Neural progenitor cell (in vitro differentiated cells): ENCODE measurements around the gene LSM10. TPM values are rescaled to one million over a fixed set of nuclear protein-coding genes. Genes with fewer than 3 reads are reported as not detected.

Experiments used
- DNase-seq: peaks from one replicate; pipeline ENCODE4 v3.0.0-alpha.2; 2016; ENCODE audit warnings: low spot score
- H2AFZ ChIP-seq: fragments of 200-600 bp; sonication (generic); replicated peaks from 2 replicates; pipeline ENCODE4 v1.6.1; 2016; ENCODE audit warnings: antibody characterized with exemption
- H3F3A ChIP-seq: fragments of 200-600 bp; sonication (generic); 2 replicates; pipeline ENCODE4 v1.6.1; 2016; ENCODE audit warnings: antibody characterized with exemption, low read depth
- H3K27ac ChIP-seq: fragments of 200-600 bp; sonication (generic); 2 replicates; pipeline ENCODE4 v1.5.1; 2016; ENCODE audit warnings: mild to moderate bottlenecking
- H3K27me3 ChIP-seq: fragments of 200-600 bp; sonication (generic); 2 replicates; pipeline ENCODE4 v1.6.1; 2016; ENCODE audit warnings: mild to moderate bottlenecking, moderate library complexity
- H3K36me3 ChIP-seq: fragments of 200-600 bp; sonication (generic); 2 replicates; pipeline ENCODE4 v1.5.1; 2016
- H3K4me1 ChIP-seq: fragments of 200-600 bp; sonication (generic); 2 replicates; pipeline ENCODE4 v1.6.1; 2016; ENCODE audit warnings: mixed run types
- H3K4me2 ChIP-seq: fragments of 200-600 bp; sonication (generic); 2 replicates; pipeline ENCODE4 v1.6.1; 2016
- H3K4me3 ChIP-seq: fragments of 200-600 bp; sonication (generic); 2 replicates; pipeline ENCODE4 v1.5.1; 2016
- H3K79me2 ChIP-seq: fragments of 200-600 bp; sonication (generic); 2 replicates; pipeline ENCODE4 v1.6.1; 2016; ENCODE audit warnings: low read depth
- H3K9ac ChIP-seq: fragments of 200-600 bp; sonication (generic); 2 replicates; pipeline ENCODE4 v1.6.1; 2016
- H3K9me3 ChIP-seq: fragments of 200-600 bp; sonication (generic); 2 replicates; pipeline ENCODE4 v1.5.1; 2016; ENCODE audit warnings: low read depth
- H4K20me1 ChIP-seq: fragments of 200-600 bp; sonication (generic); 2 replicates; pipeline ENCODE4 v1.6.1; 2016; ENCODE audit warnings: low read depth
- H3K27ac Mint-ChIP-seq: 3 replicates; pipeline ENCODE4 v1.8.0; 2021; ENCODE audit warnings: mixed read lengths
- H3K27me3 Mint-ChIP-seq: 2 replicates; pipeline ENCODE4 v1.8.0; 2022; ENCODE audit warnings: low read depth, mild to moderate bottlenecking, inconsistent platforms, moderate library complexity, mixed read lengths; ENCODE audit not compliant: insufficient read depth
- H3K36me3 Mint-ChIP-seq: 3 replicates; pipeline ENCODE4 v1.8.0; 2021; ENCODE audit warnings: mixed read lengths
- H3K4me1 Mint-ChIP-seq: 3 replicates; pipeline ENCODE4 v1.8.0; 2021; ENCODE audit warnings: mixed read lengths
- H3K4me3 Mint-ChIP-seq: 3 replicates; pipeline ENCODE4 v1.8.0; 2021; ENCODE audit warnings: mild to moderate bottlenecking, moderate library complexity, mixed read lengths
- H3K9me3 Mint-ChIP-seq: 3 replicates; pipeline ENCODE4 v1.8.0; 2020; ENCODE audit warnings: mixed read lengths
- CTCF ChIP-seq: fragments of 200-600 bp; sonication (generic); IDR thresholded peaks from 2 replicates; pipeline ENCODE4 v1.5.1; 2017; ENCODE audit warnings: antibody characterized with exemption, mild to moderate bottlenecking
- EZH2 ChIP-seq: fragments of 200-600 bp; sonication (generic); IDR thresholded peaks from 2 replicates; pipeline ENCODE4 v1.6.1; 2017; ENCODE audit warnings: antibody characterized with exemption, mild to moderate bottlenecking, moderate library complexity
- EZH2phosphoT487 ChIP-seq: fragments of 200-600 bp; sonication (generic); IDR thresholded peaks from 2 replicates; pipeline ENCODE4 v1.6.1; 2017; ENCODE audit warnings: antibody characterized with exemption
- total RNA-seq: library from RNA; depleted of rRNA; stranded (reverse); fragments of >200 nt; gene quantifications from 2 replicates; pipeline ENCODE4 v1.2.3, GENCODE V29; 2015; ENCODE audit warnings: low replicate concordance

LSM10 gene
- total RNA-seq, 1 donor from 2014 or later: 8.6 TPM

- peaks cover 56% of the 10 kb centered on the region for H3K79me2 ChIP-seq
- H3K27ac Mint-ChIP-seq: peak overlapping the region; percentile 47
- H3K27me3 ChIP-seq: no peaks in the 10 kb centered on the region
- peaks cover 2% of the 10 kb centered on the region for H3K36me3 Mint-ChIP-seq
- H3K4me1 Mint-ChIP-seq: peaks cover 43% of the 10 kb centered on the region
- no peak for TF ChIP-seq CTCF
- no peak for TF ChIP-seq EZH2phosphoT487
- no peak for TF ChIP-seq EZH2
- H3K27ac ChIP-seq: peak overlapping the region; percentile 61
- no peaks in the 10 kb centered on the region for H3K9me3 ChIP-seq
- no peaks in the 10 kb centered on the region for H3K9me3 Mint-ChIP-seq
- DNase-seq: peak; percentile 69
- peak overlapping the region; percentile 94 for H3K4me3 Mint-ChIP-seq
- peak overlapping the region; percentile 66 for H3K9ac ChIP-seq
- H3K4me2 ChIP-seq: peak overlapping the region; percentile 99
- H2AFZ ChIP-seq: peak overlapping the region; percentile 81
- peaks cover 39% of the 10 kb centered on the region for H3F3A ChIP-seq
- H3K27me3 Mint-ChIP-seq: peaks cover 4% of the 10 kb centered on the region
- peak overlapping the region; percentile 92 for H3K4me3 ChIP-seq
- peaks cover 27% of the 10 kb centered on the region for H3K4me1 ChIP-seq
- H4K20me1 ChIP-seq: peaks cover 43% of the 10 kb centered on the region
- no peaks in the 10 kb centered on the region for H3K36me3 ChIP-seq
Observed at GRCh38 chr1:36384542-36385409, 12.9 kb downstream of the LSM10 start.

GRCh38 chr1:36383240-36383639 is 14.5 kb downstream of the LSM10 start:
- Histone ChIP-seq H2AFZ (no peak overlapping the region), H3K9ac (no peak overlapping the region), H3K9me3 (no peaks in the 10 kb centered on the region), H3K36me3 (no peaks in the 10 kb centered on the region), H4K20me1 (peaks cover 43% of the 10 kb centered on the region), H3K27me3 (no peaks in the 10 kb centered on the region), H3K27ac (no peak overlapping the region), H3F3A (peaks cover 35% of the 10 kb centered on the region), H3K4me3 (no peak overlapping the region), H3K4me1 (peaks cover 27% of the 10 kb centered on the region), H3K4me2 (no peak overlapping the region), H3K79me2 (peaks cover 69% of the 10 kb centered on the region)
- Mint-ChIP-seq H3K4me1 (peaks cover 39% of the 10 kb centered on the region), H3K27ac (no peak overlapping the region), H3K9me3 (no peaks in the 10 kb centered on the region), H3K27me3 (peaks cover 2% of the 10 kb centered on the region), H3K36me3 (peaks cover 6% of the 10 kb centered on the region), H3K4me3 (peak overlapping the region; percentile 60)
- TF ChIP-seq EZH2phosphoT487 (no peak), CTCF (no peak), EZH2 (no peak)
- DNase-seq: no peak

GRCh38 chr1:36382669-36383068 is 15.0 kb downstream of the LSM10 start:
- peaks cover 2% of the 10 kb centered on the region for H3K27me3 Mint-ChIP-seq
- no peak overlapping the region for H2AFZ ChIP-seq
- H3K9ac ChIP-seq: no peak overlapping the region
- H3K4me2 ChIP-seq: no peak overlapping the region
- no peak overlapping the region for H3K27ac ChIP-seq
- no peaks in the 10 kb centered on the region for H3K9me3 ChIP-seq
- TF ChIP-seq CTCF: no peak
- no peak for TF ChIP-seq EZH2phosphoT487
- no peak for TF ChIP-seq EZH2
- H4K20me1 ChIP-seq: peaks cover 43% of the 10 kb centered on the region
- no peak overlapping the region for H3K4me3 ChIP-seq
- no peak for DNase-seq
- H3K27me3 ChIP-seq: no peaks in the 10 kb centered on the region
- H3K4me3 Mint-ChIP-seq: no peak overlapping the region
- H3K79me2 ChIP-seq: peaks cover 74% of the 10 kb centered on the region
- peaks cover 21% of the 10 kb centered on the region for H3K4me1 ChIP-seq
- no peaks in the 10 kb centered on the region for H3K36me3 ChIP-seq
- peaks cover 29% of the 10 kb centered on the region for H3F3A ChIP-seq
- H3K36me3 Mint-ChIP-seq: peaks cover 6% of the 10 kb centered on the region
- H3K27ac Mint-ChIP-seq: no peak overlapping the region
- H3K9me3 Mint-ChIP-seq: no peaks in the 10 kb centered on the region
- peaks cover 36% of the 10 kb centered on the region for H3K4me1 Mint-ChIP-seq
